Cardiac muscle cell (in vitro differentiated cells and primary cell): ENCODE measurements around the gene OST4. TPM values are rescaled to one million over a fixed set of nuclear protein-coding genes. Genes with fewer than 3 reads are reported as not detected.

Experiments used
- DNase-seq, 2 donors: peaks; one replicate each; pipeline versions ENCODE4 v3.0.0 to v3.0.0-alpha.2; 2010 to 2017; ENCODE audit warnings: low read depth in 1 of 2, low spot score in 1 of 2
- H3K27ac ChIP-seq: fragments of 200-600 bp; sonication (generic); 2 replicates; pipeline ENCODE4 v1.5.1; 2016
- H3K27me3 ChIP-seq: fragments of 200-600 bp; sonication (generic); 2 replicates; pipeline ENCODE4 v1.6.0; 2016; ENCODE audit warnings: control low read depth
- H3K36me3 ChIP-seq: fragments of 200-600 bp; sonication (generic); 2 replicates; pipeline ENCODE4 v1.5.1; 2016; ENCODE audit warnings: control low read depth
- H3K4me1 ChIP-seq: fragments of 200-600 bp; sonication (generic); 2 replicates; pipeline ENCODE4 v1.8.1; 2017; ENCODE audit warnings: low read depth, mild to moderate bottlenecking, mixed run types
- H3K4me3 ChIP-seq: fragments of 200-600 bp; sonication (generic); 2 replicates; pipeline ENCODE4 v1.5.1; 2016; ENCODE audit warnings: mild to moderate bottlenecking
- H3K9me3 ChIP-seq: fragments of 200-600 bp; sonication (generic); 2 replicates; pipeline ENCODE4 v1.5.1; 2017; ENCODE audit warnings: low read depth, mild to moderate bottlenecking, control low read depth
- polyA plus RNA-seq: library from polyadenylated mRNA; unstranded; fragments of >200 nt; fragmentation: Nextera tagmentation; extraction: Ambion mirVana; gene quantifications from 2 replicates; pipeline ENCODE4 v1.2.1, GENCODE V29; 2016
- total RNA-seq: library from RNA; depleted of rRNA; stranded (reverse); fragments of >200 nt; gene quantifications from 2 replicates; pipeline ENCODE4 v1.2.3, GENCODE V29; 2016
- TF ChIP-seq, protein P1 (sequence below): IDR thresholded peaks from 2 replicates; pipeline ENCODE4 v1.5.1; 2012; ENCODE audit warnings: low read depth, mild to moderate bottlenecking, low read length

Gene OST4
- total and polyA plus RNA-seq, 2 experiments from 2014 or later = 289 to 779 TPM

- Histone ChIP-seq H3K27ac (peak overlapping the region; percentile 20), H3K4me1 (peaks cover 11% of the 10 kb centered on the region), H3K27me3 (no peaks in the 10 kb centered on the region), H3K4me3 (no peak overlapping the region), H3K9me3 (no peaks in the 10 kb centered on the region), H3K36me3 (no peaks in the 10 kb centered on the region)
- no peak for DNase-seq
- TF ChIP-seq, protein P1, sequence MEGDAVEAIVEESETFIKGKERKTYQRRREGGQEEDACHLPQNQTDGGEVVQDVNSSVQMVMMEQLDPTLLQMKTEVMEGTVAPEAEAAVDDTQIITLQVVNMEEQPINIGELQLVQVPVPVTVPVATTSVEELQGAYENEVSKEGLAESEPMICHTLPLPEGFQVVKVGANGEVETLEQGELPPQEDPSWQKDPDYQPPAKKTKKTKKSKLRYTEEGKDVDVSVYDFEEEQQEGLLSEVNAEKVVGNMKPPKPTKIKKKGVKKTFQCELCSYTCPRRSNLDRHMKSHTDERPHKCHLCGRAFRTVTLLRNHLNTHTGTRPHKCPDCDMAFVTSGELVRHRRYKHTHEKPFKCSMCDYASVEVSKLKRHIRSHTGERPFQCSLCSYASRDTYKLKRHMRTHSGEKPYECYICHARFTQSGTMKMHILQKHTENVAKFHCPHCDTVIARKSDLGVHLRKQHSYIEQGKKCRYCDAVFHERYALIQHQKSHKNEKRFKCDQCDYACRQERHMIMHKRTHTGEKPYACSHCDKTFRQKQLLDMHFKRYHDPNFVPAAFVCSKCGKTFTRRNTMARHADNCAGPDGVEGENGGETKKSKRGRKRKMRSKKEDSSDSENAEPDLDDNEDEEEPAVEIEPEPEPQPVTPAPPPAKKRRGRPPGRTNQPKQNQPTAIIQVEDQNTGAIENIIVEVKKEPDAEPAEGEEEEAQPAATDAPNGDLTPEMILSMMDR = no peak
Observed at GRCh38 chr2:27089111-27089954, 17.9 kb upstream of the OST4 start.

DNA sequence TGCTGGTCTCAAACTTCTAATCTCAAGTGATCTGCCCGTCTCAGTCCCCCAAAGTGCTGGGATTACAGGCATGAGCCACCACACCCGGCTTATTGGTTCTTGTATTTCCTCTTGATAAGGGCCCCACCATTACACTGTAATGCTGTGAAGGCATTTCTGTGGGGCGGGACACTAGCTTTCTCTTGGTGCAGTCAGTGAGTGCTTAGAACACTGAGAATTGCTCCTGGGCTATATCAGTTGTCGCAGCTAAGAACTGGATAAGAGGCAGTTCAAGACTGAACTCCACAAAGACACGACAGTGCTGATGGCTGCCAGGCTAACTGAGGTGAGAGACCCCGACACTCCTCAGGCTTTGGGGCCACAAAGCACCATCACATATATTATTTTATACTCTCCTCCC is 17.2 kb upstream of the OST4 start:
- no peaks in the 10 kb centered on the region for H3K9me3 ChIP-seq
- DNase-seq = peak in 1 of 2 donors; percentile 65
- H3K27me3 ChIP-seq = no peaks in the 10 kb centered on the region
- peaks cover 11% of the 10 kb centered on the region for H3K4me1 ChIP-seq
- TF ChIP-seq, protein P1 = no peak
- no peak overlapping the region for H3K4me3 ChIP-seq
- H3K27ac ChIP-seq = peak overlapping the region; percentile 20
- no peaks in the 10 kb centered on the region for H3K36me3 ChIP-seq

- DNase-seq = no peak
Observed at GRCh38 chr2:27087823-27088410, 16.5 kb upstream of the OST4 start.

GRCh38 chr2:27086724-27087593 is 15.5 kb upstream of the OST4 start, which contains the start of gene KHK:
Gene KHK, plus strand, starts transcription at chr2:27086772. Its CDS starts 488 bp downstream, at chr2:27087260.
- TF ChIP-seq, protein P1 = no peak
- DNase-seq = peak; percentile 41 to 53
- H3K27ac ChIP-seq = peak within 1 kb of the TSS; percentile 61
- H3K4me3 ChIP-seq = peak within 1 kb of the TSS; percentile 46
- H3K4me1 ChIP-seq = peaks cover 11% of the 10 kb centered on the region
- no peaks in the 10 kb centered on the region for H3K36me3 ChIP-seq
- H3K27me3 ChIP-seq = no peaks in the 10 kb centered on the region
- no peaks in the 10 kb centered on the region for H3K9me3 ChIP-seq

More at GRCh38 chr2:27087823-27088410, 16.5 kb upstream of the OST4 start:
- H3K4me3 ChIP-seq = no peak overlapping the region
- H3K9me3 ChIP-seq = no peaks in the 10 kb centered on the region
- peak overlapping the region; percentile 20 for H3K27ac ChIP-seq
- TF ChIP-seq, protein P1 = no peak
- peaks cover 11% of the 10 kb centered on the region for H3K4me1 ChIP-seq
- no peaks in the 10 kb centered on the region for H3K27me3 ChIP-seq
- no peaks in the 10 kb centered on the region for H3K36me3 ChIP-seq

DNA sequence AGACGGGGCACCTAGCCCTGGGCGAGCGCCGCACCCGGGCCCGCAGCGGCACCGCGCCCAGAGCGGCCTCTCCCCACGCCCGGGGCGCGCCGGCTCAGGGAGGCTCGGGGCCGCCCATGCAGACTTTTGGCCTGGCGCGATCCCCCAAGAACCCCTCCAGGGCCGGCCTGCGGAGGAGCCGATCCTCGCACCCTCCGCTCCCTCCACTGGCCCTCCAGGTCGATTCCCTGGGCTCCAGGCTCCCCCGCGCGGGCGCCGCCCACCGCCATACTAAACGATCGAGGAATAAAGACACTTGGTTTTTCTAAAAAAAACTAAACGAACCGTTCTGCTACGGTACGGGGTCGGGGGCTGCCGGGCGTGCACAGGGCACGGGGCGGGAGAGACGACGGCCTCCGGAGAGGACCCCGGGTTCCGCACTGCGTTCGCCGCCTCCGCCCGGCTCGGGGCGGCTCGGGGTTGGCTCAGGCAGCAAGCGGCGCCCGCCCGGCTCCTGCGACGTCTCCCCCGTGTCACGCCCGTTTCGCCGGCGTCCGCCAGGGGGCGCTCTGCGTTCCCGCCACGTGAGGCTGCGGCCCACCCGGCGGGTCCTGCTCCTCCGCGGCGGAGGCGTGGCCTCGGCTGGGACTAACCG is 14.8 kb upstream of the OST4 start:
- peak; percentile 95 to 96 for DNase-seq
- Histone ChIP-seq H3K27ac (peak overlapping the region; percentile 61), H3K4me3 (peak overlapping the region; percentile 46), H3K27me3 (no peaks in the 10 kb centered on the region), H3K9me3 (no peaks in the 10 kb centered on the region), H3K4me1 (peaks cover 16% of the 10 kb centered on the region), H3K36me3 (no peaks in the 10 kb centered on the region)
- TF ChIP-seq, protein P1 = peak; percentile 60
